OCI-LY7 (cell line): ENCODE data around the gene KRCC1. TPM values are rescaled to one million over a fixed set of nuclear protein-coding genes. Genes with fewer than 3 reads are reported as not detected.

Source experiments
- BruUV-seq: library from RNA; stranded (reverse); fragments of 400-500 nt; replicated peaks from 2 replicates; lab custom pipeline; 2021; lab: Mats Ljungman, UMichigan
- CTCF ChIA-PET: fragments of 300-600 bp; sonication (Branson Sonifier 250); formaldehyde crosslinking; loops from one replicate; lab custom pipeline; 2022; ENCODE audit warnings: antibody characterized with exemption; ENCODE audit not compliant: unreplicated experiment; lab: Charles Lee
- POLR2A ChIA-PET: fragments of 300-600 bp; sonication (Branson Sonifier 250); formaldehyde crosslinking; loops from one replicate; lab custom pipeline; 2022; ENCODE audit warnings: antibody characterized with exemption; lab: Charles Lee
- DNase-seq: peaks from one replicate; pipeline ENCODE4 v3.0.0-alpha.2; 2015; ENCODE audit warnings: low spot score
- H2AFZ ChIP-seq: fragments of 200-600 bp; sonication (generic), shearing (Covaris generic); 2 replicates; pipeline ENCODE4 v1.6.1; 2014; ENCODE audit warnings: mild to moderate bottlenecking, antibody characterized with exemption, low read length, moderate library complexity
- H3K27ac ChIP-seq: fragments of 200-600 bp; sonication (generic); 2 replicates; pipeline ENCODE4 v1.5.1; 2014; ENCODE audit warnings: mixed run types, low read depth, mild to moderate bottlenecking, moderate library complexity, low read length, inconsistent platforms; ENCODE audit not compliant: poor library complexity, severe bottlenecking
- H3K36me3 ChIP-seq: fragments of 200-600 bp; sonication (generic); 2 replicates; pipeline ENCODE4 v1.6.1; 2014; ENCODE audit warnings: mild to moderate bottlenecking, antibody characterized with exemption, low read length, moderate library complexity, mixed read lengths; ENCODE audit not compliant: insufficient read depth
- H3K4me1 ChIP-seq: fragments of 200-600 bp; sonication (generic); 2 replicates; pipeline ENCODE4 v1.5.1; 2014; ENCODE audit warnings: mild to moderate bottlenecking, low read length; ENCODE audit not compliant: insufficient read depth, poor library complexity, severe bottlenecking
- H3K4me2 ChIP-seq: fragments of 200-600 bp; sonication (generic); 2 replicates; pipeline ENCODE4 v1.6.1; 2014; ENCODE audit warnings: mild to moderate bottlenecking, low read length
- H3K4me3 ChIP-seq: fragments of 200-600 bp; sonication (generic); 2 replicates; pipeline ENCODE4 v1.5.1; 2014; ENCODE audit warnings: mild to moderate bottlenecking, low read depth, low read length; ENCODE audit not compliant: poor library complexity, severe bottlenecking
- H3K79me2 ChIP-seq: fragments of 200-600 bp; sonication (generic); 2 replicates; pipeline ENCODE4 v1.6.1; 2016; ENCODE audit warnings: low read depth, mild to moderate bottlenecking, low read length, moderate library complexity, mixed read lengths; ENCODE audit not compliant: insufficient read depth
- H3K9me2 ChIP-seq: fragments of 200-600 bp; sonication (generic); 2 replicates; pipeline ENCODE4 v1.6.1; 2016; ENCODE audit warnings: mild to moderate bottlenecking, low read length, mixed read lengths; ENCODE audit not compliant: insufficient read depth
- H3K9me3 ChIP-seq: fragments of 200-600 bp; sonication (generic); 2 replicates; pipeline ENCODE4 v1.6.1; 2014; ENCODE audit warnings: mild to moderate bottlenecking, mixed run types, low read length, mixed read lengths
- H4K20me1 ChIP-seq: fragments of 200-600 bp; sonication (generic); 2 replicates; pipeline ENCODE4 v1.6.1; 2014; ENCODE audit warnings: mild to moderate bottlenecking, antibody characterized with exemption, low read length, moderate library complexity, mixed read lengths; ENCODE audit not compliant: insufficient read depth
- EZH2phosphoT487 ChIP-seq: fragments of 200-600 bp; sonication (generic); IDR thresholded peaks from 2 replicates; pipeline ENCODE4 v1.6.1; 2018; ENCODE audit warnings: low read depth, borderline replicate concordance, mild to moderate bottlenecking, mixed run types, antibody characterized with exemption, low read length, moderate library complexity, mixed read lengths
- intact Hi-C: fragments of 100-400 bp; cut with micrococcal nuclease; formaldehyde crosslinking; loops from one replicate; pipeline ENCODE4 v1.10.0; 2022; ENCODE audit not compliant: unreplicated experiment
- total RNA-seq, 2 experiments: library from RNA; depleted of rRNA in 1 of 2; stranded (reverse); fragments of >200 nt in 1 of 2; shearing (Covaris generic) in 1 of 2; gene quantifications; 2 replicates each; pipeline ENCODE4 v1.2.3, GENCODE V29; 2014 to 2022
- TF ChIP-seq, protein P1 (sequence below): fragments of 200-600 bp; sonication (generic); conservative IDR thresholded peaks from 2 replicates; pipeline ENCODE4 v1.5.1; 2014; ENCODE audit warnings: mild to moderate bottlenecking, antibody characterized with exemption, low read length, moderate library complexity, mixed read lengths

KRCC1 gene
- total RNA-seq, 2 experiments from 2014 or later, result 18.7 to 31.7 TPM

DNA sequence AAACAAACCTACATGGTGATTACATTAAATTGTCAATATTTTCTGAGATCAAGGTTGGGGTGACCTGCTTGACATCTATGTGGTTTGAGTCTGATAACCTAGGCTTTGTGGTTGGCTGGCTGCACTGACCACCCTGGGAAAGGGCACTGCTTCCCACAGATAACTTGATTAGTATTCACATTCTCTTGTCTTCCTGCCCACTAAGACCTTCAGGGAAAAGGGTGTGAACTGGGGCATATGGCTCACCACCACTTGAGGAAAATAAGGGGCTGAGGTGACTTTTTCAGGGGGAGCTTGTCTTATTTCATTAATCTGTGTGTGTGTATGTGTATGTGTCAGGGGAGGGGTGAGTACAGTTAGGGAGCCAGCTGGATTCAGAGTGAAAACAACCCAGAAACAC lies 13.5 kb upstream of the KRCC1 start:
- Histone ChIP-seq H2AFZ (no peak overlapping the region), H4K20me1 (no peaks in the 10 kb centered on the region), H3K79me2 (no peaks in the 10 kb centered on the region), H3K27ac (no peak overlapping the region), H3K9me3 (no peaks in the 10 kb centered on the region), H3K4me3 (no peak overlapping the region), H3K4me2 (no peak overlapping the region), H3K4me1 (no peaks in the 10 kb centered on the region), H3K9me2 (no peaks in the 10 kb centered on the region), H3K36me3 (no peaks in the 10 kb centered on the region)
- TF ChIP-seq, protein P1, sequence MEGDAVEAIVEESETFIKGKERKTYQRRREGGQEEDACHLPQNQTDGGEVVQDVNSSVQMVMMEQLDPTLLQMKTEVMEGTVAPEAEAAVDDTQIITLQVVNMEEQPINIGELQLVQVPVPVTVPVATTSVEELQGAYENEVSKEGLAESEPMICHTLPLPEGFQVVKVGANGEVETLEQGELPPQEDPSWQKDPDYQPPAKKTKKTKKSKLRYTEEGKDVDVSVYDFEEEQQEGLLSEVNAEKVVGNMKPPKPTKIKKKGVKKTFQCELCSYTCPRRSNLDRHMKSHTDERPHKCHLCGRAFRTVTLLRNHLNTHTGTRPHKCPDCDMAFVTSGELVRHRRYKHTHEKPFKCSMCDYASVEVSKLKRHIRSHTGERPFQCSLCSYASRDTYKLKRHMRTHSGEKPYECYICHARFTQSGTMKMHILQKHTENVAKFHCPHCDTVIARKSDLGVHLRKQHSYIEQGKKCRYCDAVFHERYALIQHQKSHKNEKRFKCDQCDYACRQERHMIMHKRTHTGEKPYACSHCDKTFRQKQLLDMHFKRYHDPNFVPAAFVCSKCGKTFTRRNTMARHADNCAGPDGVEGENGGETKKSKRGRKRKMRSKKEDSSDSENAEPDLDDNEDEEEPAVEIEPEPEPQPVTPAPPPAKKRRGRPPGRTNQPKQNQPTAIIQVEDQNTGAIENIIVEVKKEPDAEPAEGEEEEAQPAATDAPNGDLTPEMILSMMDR, result no peak
- TF ChIP-seq EZH2phosphoT487, result no peak
- ChIA-PET CTCF (no interaction called here), POLR2A (interaction anchor here (0.7 kb wide), 2 partner anchors 68 to 135 kb away, joined by 5 to 6 read pairs; no protein-coding TSS in a partner anchor)
- intact Hi-C loops, result no loop called here
- no peak for DNase-seq
- no TSS peak for BruUV-seq

DNA sequence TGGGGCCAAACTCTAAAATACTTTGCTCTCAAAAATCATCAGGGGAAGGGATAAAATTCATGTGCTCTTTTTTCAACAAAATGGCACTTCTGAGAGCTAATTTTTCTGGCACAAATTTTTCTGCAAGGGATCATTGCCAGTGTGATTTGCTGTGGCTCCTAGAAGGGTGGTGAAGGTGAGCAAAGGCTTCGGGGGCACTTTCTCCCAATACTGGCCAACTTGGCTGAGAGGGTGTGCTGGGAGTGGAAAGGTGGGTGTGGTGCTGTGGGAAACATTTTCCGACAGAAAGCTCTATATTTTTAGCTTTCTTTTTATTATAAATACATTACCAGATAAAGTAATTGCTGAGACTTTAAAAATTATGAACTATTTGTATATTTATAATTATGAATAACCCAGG lies 12.5 kb upstream of the KRCC1 start:
- intact Hi-C loops, result no loop called here
- no peak overlapping the region for H3K4me3 ChIP-seq
- no peaks in the 10 kb centered on the region for H3K79me2 ChIP-seq
- DNase-seq, result no peak
- H3K4me2 ChIP-seq, result no peak overlapping the region
- no peak for TF ChIP-seq EZH2phosphoT487
- TF ChIP-seq, protein P1, result no peak
- H3K9me3 ChIP-seq, result no peaks in the 10 kb centered on the region
- BruUV-seq, result no TSS peak
- no peaks in the 10 kb centered on the region for H4K20me1 ChIP-seq
- H3K9me2 ChIP-seq, result no peaks in the 10 kb centered on the region
- H2AFZ ChIP-seq, result no peak overlapping the region
- no peaks in the 10 kb centered on the region for H3K36me3 ChIP-seq
- POLR2A ChIA-PET, result no interaction called here
- H3K4me1 ChIP-seq, result no peaks in the 10 kb centered on the region
- CTCF ChIA-PET, result no interaction called here
- H3K27ac ChIP-seq, result no peak overlapping the region

DNA sequence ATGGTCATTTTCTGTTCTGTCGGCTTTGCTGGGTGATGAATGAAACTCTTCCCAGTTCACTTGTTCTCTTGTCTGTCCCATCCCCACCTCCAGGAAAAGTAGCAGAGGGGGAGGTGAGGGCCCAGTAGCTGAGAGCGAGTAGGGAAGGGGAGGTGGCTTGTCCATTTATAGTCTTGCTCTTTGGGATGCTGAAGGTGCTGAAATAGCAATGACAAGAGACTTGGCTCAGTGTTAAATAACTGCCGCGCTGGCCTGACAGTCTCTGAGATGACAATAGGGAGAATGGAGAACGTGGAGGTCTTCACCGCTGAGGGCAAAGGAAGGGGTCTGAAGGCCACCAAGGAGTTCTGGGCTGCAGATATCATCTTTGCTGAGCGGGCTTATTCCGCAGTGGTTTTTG lies 12.0 kb upstream of the KRCC1 start, which contains the start of gene SMYD1:
TSS of gene SMYD1 (plus strand) at position 228 of the 400 bp plus-strand sequence. CDS start at position 268, 40 bp downstream.
- no peak for DNase-seq
- H4K20me1 ChIP-seq, result no peaks in the 10 kb centered on the region
- no peaks in the 10 kb centered on the region for H3K4me1 ChIP-seq
- H3K36me3 ChIP-seq, result no peaks in the 10 kb centered on the region
- no peak within 1 kb of the TSS for H3K27ac ChIP-seq
- intact Hi-C loops, result no loop called here
- no peaks in the 10 kb centered on the region for H3K9me2 ChIP-seq
- ChIA-PET CTCF (no interaction called here), POLR2A (no interaction called here)
- H3K4me2 ChIP-seq, result no peak within 1 kb of the TSS
- no peak within 1 kb of the TSS for H2AFZ ChIP-seq
- H3K79me2 ChIP-seq, result no peaks in the 10 kb centered on the region
- no peak within 1 kb of the TSS for H3K4me3 ChIP-seq
- BruUV-seq, result no TSS peak
- H3K9me3 ChIP-seq, result no peaks in the 10 kb centered on the region
- TF ChIP-seq, protein P1, result no peak
- TF ChIP-seq EZH2phosphoT487, result no peak
